HUES64 (cell line): ENCODE data around the gene NUMB.

Experiments used
- H3K27ac ChIP-seq: 2 replicates; pipeline ENCODE4 v1.7.0; 2013; ENCODE audit warnings: low read depth, low read length, inconsistent platforms
- H3K27me3 ChIP-seq: 2 replicates; pipeline ENCODE4 v1.6.1; 2013; ENCODE audit warnings: mild to moderate bottlenecking, low read length; ENCODE audit not compliant: insufficient read depth
- H3K36me3 ChIP-seq: 2 replicates; pipeline ENCODE4 v1.6.1; 2013; ENCODE audit warnings: mild to moderate bottlenecking, low read length; ENCODE audit not compliant: insufficient read depth
- H3K4me1 ChIP-seq: 2 replicates; pipeline ENCODE4 v1.6.1; 2013; ENCODE audit warnings: mild to moderate bottlenecking, low read length, moderate library complexity; ENCODE audit not compliant: insufficient read depth
- H3K4me3 ChIP-seq: 2 replicates; pipeline ENCODE4 v1.5.1; 2013; ENCODE audit warnings: mild to moderate bottlenecking, low read length, moderate library complexity
- H3K9ac ChIP-seq: 2 replicates; pipeline ENCODE4 v1.6.1; 2013; ENCODE audit warnings: mild to moderate bottlenecking, low read depth, low read length
- H3K9me3 ChIP-seq: 2 replicates; pipeline ENCODE4 v1.6.1; 2013; ENCODE audit warnings: low read depth, low read length; ENCODE audit not compliant: insufficient read depth
- WGBS: fragments of 150-250, 120-280 bp; methylation state at CpG from one replicate; pipeline ENCODE4 v1.1.7; 2013; ENCODE audit warnings: missing lambda C conversion rate; 5-methylcytosine and 5-hydroxymethylcytosine counted together

NUMB gene

DNA sequence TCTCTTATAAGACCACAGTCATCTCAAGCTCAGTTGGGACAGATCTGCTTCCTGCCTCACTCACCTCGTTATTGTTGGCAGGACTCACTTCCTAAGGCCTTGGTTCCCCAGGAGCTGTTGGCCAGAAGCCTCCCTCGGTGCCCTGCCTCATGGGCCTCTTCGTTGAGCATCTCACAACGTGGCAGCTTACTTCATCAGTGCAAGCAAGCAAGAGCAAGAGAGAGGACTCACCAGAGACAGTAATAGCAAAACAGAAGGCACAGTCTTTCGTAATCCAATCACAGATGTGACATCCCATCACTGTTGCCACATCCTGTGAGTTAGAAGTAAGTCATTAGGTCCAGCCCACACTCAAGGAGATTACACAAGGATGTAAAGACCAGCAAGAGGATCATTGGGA is 5.1 kb upstream of the NUMB start:
- Histone ChIP-seq H3K27ac (no peak overlapping the region), H3K9ac (no peak overlapping the region), H3K9me3 (no peaks in the 10 kb centered on the region), H3K27me3 (no peaks in the 10 kb centered on the region), H3K36me3 (no peaks in the 10 kb centered on the region), H3K4me1 (peaks cover 17% of the 10 kb centered on the region), H3K4me3 (no peak overlapping the region)
- WGBS = 87% methylated on average over 5 of the region's 5 CpGs

DNA sequence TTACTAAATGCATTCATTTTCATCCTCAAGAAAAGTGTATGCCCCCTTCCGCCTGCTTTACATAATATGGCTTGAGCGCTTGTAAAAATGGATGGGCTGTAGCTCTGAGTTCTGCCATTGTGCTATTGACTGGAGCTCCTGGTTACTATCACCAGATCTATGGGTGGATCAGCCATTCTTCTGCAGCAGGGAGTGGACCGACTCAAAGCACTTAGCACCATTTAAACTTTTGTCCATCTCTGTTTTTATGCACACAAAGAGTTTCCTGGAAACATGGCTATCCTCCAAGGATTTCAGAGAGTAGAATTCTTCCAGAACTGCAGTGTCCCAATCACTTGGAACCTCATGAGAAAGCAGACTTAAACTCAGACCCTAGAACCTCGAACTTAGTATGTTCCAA is 4.5 kb upstream of the NUMB start:
- H3K27ac ChIP-seq = no peak overlapping the region
- WGBS = 83% methylated on average over 4 of the region's 4 CpGs
- no peaks in the 10 kb centered on the region for H3K27me3 ChIP-seq
- H3K9ac ChIP-seq = no peak overlapping the region
- no peaks in the 10 kb centered on the region for H3K9me3 ChIP-seq
- no peaks in the 10 kb centered on the region for H3K36me3 ChIP-seq
- H3K4me1 ChIP-seq = peaks cover 17% of the 10 kb centered on the region
- H3K4me3 ChIP-seq = no peak overlapping the region

DNA sequence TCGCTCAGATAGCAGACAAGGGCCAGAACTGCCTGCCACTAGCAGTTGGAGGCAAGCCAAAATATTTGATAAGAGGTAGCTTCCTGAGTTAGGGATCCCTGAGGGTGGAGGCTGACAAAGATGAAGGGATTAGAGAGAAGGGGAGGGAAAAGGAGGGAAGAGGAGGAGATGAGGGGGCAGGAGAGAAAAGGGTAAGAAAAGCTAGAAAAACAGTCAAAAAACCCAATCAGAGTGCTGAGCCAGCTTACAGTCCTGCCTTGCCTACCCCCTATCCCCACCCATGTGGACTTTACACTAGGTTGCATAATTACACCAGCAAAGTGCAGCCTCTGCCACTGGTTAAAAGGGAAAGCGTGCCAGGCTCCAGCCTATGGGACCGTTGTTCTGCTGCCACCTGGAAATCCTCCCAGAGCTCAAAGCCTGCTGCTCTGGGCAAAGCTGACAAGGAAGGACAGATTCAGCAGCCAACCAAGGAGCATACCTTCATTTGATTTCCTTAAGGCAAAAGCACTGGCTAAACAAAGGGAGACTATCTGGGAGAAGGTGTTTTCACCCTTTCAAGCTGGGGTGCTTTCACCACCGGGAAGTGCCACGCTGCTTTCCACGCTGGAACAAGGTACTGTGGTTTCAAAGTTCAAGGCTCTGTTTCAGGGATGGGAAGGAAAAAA is 3.8 kb upstream of the NUMB start:
- no peaks in the 10 kb centered on the region for H3K9me3 ChIP-seq
- H3K27me3 ChIP-seq = no peaks in the 10 kb centered on the region
- 83% methylated on average over 6 of the region's 6 CpGs for WGBS
- no peak overlapping the region for H3K4me3 ChIP-seq
- H3K27ac ChIP-seq = no peak overlapping the region
- no peak overlapping the region for H3K9ac ChIP-seq
- H3K4me1 ChIP-seq = peaks cover 17% of the 10 kb centered on the region
- H3K36me3 ChIP-seq = no peaks in the 10 kb centered on the region

DNA sequence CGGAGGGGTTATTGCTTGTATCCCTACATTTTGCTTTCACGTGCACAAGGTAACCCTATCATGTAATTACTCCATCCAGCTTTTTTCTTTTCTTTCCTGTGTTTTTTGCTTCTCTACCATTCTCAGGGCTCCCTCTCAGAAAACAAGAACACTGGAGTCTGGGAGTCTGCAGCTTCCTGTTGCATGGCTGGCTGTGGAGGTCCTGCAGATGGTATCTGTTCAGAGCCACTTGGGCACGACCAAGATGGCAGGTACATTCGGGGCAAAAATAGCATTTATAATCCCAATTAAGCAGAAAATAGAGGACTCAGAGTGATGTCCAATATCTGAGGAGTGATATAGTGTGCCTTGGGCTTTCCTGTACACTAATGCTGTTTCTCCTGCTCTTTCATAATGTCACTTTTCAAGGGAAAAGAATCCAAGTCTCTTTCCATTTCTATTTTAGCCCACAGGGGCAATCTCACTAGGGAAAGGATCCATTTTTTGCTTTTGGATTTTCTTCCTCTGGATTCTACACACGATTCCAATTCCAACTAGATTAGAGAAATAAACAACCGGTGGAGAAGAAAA is 3.2 kb upstream of the NUMB start:
- H3K4me1 ChIP-seq = peaks cover 22% of the 10 kb centered on the region
- no peak overlapping the region for H3K27ac ChIP-seq

DNA sequence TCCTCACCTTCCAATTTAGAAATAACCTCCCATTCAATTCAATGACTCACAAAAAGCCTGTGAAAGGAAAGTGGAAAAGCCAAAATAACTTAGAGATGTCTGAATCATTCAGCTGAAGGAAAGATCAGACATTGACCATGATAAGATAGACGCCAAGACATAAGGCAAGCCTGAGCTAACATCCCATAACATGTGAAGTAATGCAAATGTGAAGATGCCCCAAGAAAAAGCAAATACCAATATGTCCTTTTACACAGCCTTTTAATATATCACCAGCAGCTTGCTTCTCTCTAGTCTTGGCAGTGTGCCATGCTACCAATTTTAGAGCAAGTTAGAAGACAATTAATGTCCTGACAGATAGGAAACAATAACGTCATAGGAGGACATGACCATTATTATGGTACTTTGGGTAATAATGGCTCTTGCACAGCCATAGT is 2.4 kb upstream of the NUMB start:
- Histone ChIP-seq H3K4me1 (peaks cover 26% of the 10 kb centered on the region), H3K9ac (no peak overlapping the region), H3K36me3 (no peaks in the 10 kb centered on the region), H3K27ac (no peak overlapping the region), H3K27me3 (no peaks in the 10 kb centered on the region), H3K4me3 (no peak overlapping the region), H3K9me3 (no peaks in the 10 kb centered on the region)
- 89% methylated on average over 2 of the region's 2 CpGs for WGBS

More for the DNA sequence above, 3.2 kb upstream of the NUMB start:
- Histone ChIP-seq H3K4me3 (no peak overlapping the region), H3K36me3 (no peaks in the 10 kb centered on the region), H3K27me3 (no peaks in the 10 kb centered on the region), H3K9me3 (no peaks in the 10 kb centered on the region), H3K9ac (no peak overlapping the region)
- 91% methylated on average over 6 of the region's 6 CpGs for WGBS

DNA sequence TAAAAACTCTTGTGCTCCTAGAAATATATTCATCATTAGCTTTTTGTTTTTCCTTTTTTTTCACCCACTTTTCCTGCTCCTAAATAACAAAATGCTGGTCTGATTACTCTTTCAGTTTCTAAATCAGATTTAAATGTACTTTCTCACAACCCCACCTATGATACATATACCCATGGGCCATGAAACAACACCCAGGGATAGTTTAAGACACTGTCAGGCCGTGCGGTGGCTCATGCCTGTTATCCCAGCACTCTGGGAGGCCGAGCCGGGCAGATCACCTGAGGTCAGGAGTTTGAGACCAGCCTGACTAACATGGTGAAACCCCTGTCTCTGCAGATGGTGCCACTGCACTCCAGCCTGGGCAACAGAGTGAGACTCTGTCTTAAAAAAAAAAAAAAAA is 1.6 kb upstream of the NUMB start:
- Histone ChIP-seq H3K27ac (no peak overlapping the region), H3K9me3 (no peaks in the 10 kb centered on the region), H3K4me3 (no peak overlapping the region), H3K27me3 (no peaks in the 10 kb centered on the region), H3K4me1 (peaks cover 26% of the 10 kb centered on the region), H3K36me3 (no peaks in the 10 kb centered on the region), H3K9ac (no peak overlapping the region)
- WGBS = 93% methylated on average over 4 of the region's 4 CpGs

DNA sequence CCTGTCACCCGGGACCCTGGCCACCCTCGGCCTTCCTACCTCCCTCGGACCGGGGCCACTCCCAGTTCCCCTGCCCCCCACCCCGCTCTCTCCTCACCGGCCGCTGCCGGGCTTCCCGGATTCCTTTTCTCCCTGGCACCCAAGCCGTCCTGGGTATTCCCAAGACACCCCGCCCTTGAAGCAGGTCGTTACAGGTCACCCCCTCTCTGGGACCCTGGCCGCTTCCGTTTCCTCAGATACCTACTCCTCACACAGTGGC is 493 bp downstream of the NUMB start:
- Histone ChIP-seq H3K9me3 (no peaks in the 10 kb centered on the region), H3K36me3 (no peaks in the 10 kb centered on the region), H3K9ac (peak overlapping the region; percentile 78), H3K27me3 (no peaks in the 10 kb centered on the region), H3K27ac (peak overlapping the region; percentile 67; the same call in 1 of the 2 replicates), H3K4me1 (peaks cover 26% of the 10 kb centered on the region), H3K4me3 (peak overlapping the region; percentile 93)
- 0% methylated on average over 14 of the region's 14 CpGs for WGBS

DNA sequence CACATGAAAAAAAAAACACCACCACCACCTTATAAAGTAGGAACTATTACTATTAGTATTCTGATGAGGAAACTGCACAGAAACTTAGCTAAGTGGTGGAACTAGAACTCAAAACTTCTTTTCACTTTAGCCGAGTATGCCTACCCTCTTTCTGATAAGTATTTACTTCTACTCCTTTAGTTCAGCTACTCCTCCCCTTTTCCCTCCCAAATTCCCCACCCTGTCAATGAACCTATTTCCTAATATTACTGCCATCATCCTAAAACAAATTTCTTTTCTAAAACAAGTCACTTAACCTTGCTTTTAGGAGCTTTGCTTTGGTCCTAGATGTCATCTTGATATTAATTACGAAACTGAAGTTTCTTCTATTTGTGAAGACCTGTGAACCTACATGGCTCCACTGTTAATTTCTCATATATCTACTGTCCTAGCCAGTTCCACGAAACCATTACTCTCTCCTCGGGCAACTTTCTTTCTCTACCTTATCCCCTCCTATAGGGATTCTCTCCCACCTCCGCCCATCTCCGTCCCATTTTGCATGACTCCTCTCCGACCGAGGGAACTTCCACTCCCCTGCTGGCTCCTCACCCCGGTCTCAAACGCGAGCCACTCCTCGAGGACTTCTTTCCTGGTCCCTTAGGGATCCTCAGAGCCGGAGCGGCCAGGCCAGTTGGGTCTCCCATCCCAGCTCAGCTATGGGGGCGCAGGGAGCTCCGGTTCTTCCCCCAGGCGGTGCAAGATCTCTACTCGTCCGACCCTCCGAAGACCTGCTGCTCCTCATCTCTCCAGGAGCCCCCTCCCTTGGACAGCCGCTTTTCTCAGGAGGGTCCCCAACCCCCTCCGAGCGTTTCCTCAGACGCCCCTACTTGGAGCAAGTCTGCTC is 1.1 kb downstream of the NUMB start:
- peaks cover 21% of the 10 kb centered on the region for H3K4me1 ChIP-seq
- H3K27me3 ChIP-seq = no peaks in the 10 kb centered on the region
- H3K9ac ChIP-seq = peak overlapping the region; percentile 78
- H3K27ac ChIP-seq = peak overlapping the region; percentile 67; the same call in 1 of the 2 replicates
- H3K4me3 ChIP-seq = peak overlapping the region; percentile 93
- WGBS = 6% methylated on average over 24 of the region's 24 CpGs
- H3K9me3 ChIP-seq = no peaks in the 10 kb centered on the region
- no peaks in the 10 kb centered on the region for H3K36me3 ChIP-seq

DNA sequence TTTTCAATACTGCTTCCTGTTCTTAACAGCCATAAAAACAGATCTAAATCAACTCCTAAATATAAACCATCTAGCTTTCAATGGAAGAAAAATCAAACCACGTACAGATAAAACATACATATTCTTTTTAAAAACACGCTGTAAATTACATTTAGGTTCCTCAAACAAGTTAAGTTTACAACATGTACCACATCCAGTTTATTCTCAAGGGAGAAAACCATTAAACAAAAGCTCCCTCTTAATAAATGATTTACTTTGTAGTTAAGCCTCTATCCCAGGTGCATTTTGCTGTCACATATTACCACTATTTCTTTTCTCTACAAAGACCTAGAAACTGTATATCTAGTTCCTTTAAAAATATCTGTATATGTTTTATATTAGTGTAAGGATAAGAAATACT is 3.1 kb downstream of the NUMB start:
- H3K4me3 ChIP-seq = no peak overlapping the region
- 91% methylated on average over 2 of the region's 2 CpGs for WGBS
- H3K9me3 ChIP-seq = no peaks in the 10 kb centered on the region
- no peaks in the 10 kb centered on the region for H3K27me3 ChIP-seq
- no peak overlapping the region for H3K9ac ChIP-seq
- H3K27ac ChIP-seq = no peak overlapping the region
- H3K4me1 ChIP-seq = peaks cover 14% of the 10 kb centered on the region
- no peaks in the 10 kb centered on the region for H3K36me3 ChIP-seq

DNA sequence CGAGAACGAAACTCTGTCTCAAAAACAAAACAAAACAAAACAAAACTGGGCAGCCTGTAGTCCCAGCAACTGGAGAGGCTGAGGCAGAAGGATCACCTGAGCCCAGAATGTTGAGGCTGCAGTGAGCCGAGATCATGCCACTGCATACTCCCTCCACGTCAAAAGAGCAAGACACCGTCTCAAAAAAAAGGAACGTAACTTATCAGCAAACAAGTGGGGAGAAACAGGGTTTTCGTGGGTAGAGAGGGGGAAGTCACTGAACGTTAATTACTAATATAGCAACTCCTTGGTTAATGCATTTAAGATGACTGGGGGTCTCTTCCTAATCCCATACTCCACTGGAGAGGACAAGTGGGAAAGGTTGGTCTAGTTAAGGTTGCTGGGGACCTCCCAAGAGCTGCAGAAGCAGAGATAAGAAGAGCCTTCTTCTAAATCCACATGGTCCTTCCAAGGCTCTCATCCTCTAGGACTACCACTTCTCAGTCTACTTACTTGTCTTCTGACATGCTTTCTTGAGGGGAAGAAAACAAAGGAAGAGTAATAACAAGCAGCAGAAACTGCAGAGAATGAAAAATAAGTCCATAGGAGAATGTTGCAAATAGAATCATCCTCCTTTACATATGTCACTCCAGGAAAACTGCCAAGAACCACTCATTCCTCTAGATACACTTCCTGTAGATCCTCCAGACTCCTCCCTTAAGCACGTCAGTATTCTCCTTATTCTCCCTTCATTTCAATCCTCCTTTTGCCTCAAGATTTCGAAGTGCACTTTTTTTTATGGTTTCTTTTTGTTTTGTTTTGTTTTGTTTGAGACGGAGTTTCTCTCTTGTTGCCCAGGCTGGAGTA is 5.8 kb downstream of the NUMB start:
- peaks cover 9% of the 10 kb centered on the region; the same call in 1 of the 2 replicates for H3K4me1 ChIP-seq
- H3K9ac ChIP-seq = no peak overlapping the region
- no peak overlapping the region for H3K27ac ChIP-seq
- H3K4me3 ChIP-seq = no peak overlapping the region
- no peaks in the 10 kb centered on the region for H3K36me3 ChIP-seq
- no peaks in the 10 kb centered on the region for H3K9me3 ChIP-seq
- WGBS = 94% methylated on average over 11 of the region's 11 CpGs
- H3K27me3 ChIP-seq = no peaks in the 10 kb centered on the region

DNA sequence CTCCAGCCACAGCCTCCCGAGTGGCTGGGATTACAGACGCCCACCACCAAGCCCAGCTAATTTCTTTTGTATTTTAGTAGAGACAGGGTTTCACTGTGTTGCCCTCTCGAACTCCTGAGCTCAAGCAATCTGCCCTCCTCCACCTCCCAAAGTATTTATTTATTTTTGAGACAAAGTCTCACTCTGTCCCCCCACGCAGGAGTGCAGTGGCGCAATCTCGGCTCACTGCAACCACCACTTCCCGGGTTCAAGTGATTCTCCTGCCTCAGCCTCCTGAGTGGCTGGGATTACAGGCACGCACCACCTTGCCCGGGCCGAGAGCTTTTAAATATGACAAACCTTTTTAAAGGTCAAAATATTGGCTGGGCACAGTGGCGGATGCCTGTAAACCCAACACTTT is 14.6 kb downstream of the NUMB start:
- no peaks in the 10 kb centered on the region for H3K9me3 ChIP-seq
- H3K4me3 ChIP-seq = no peak overlapping the region
- 94% methylated on average over 11 of the region's 11 CpGs for WGBS
- no peaks in the 10 kb centered on the region for H3K4me1 ChIP-seq
- H3K27ac ChIP-seq = no peak overlapping the region
- no peaks in the 10 kb centered on the region for H3K27me3 ChIP-seq
- H3K36me3 ChIP-seq = no peaks in the 10 kb centered on the region
- H3K9ac ChIP-seq = no peak overlapping the region
